Measurements from ENCODE around the gene SIAH3. TPM values are rescaled to one million over a fixed set of nuclear protein-coding genes. Genes with fewer than 3 reads are reported as not detected.

SIAH3 gene
- total and polyA plus RNA-seq, 9 of the 15 experiments (the other 6 are each of a cell fraction or from before 2014, with no cell fraction given): not detected

- no peak for ATAC-seq
- H3K4me1 ChIP-seq (replicated peaks in 1 of 2; ENCODE audit: control insufficient read depth in 2 of 2, insufficient read depth in 2 of 2, low read length in 2 of 2): no peaks in the 10 kb centered on the region
- no peak for FAIRE-seq
- H3K36me3 ChIP-seq (ENCODE audit: control insufficient read depth, insufficient read depth, low read length): no peaks in the 10 kb centered on the region
- no peaks in the 10 kb centered on the region for H4K20me1 ChIP-seq (replicated peaks; ENCODE audit: control insufficient read depth, insufficient read depth, low read length)
- H3K27ac ChIP-seq (ENCODE audit: extremely low read depth, low read depth, low read length): no peak overlapping the region
- no peak overlapping the region for H3K4me2 ChIP-seq (ENCODE audit: insufficient read depth, low read length)
- 0% methylated on average over 4 of the region's 4 CpGs for WGBS (ENCODE audit: insufficient coverage, low coverage, missing lambda C conversion rate)
- no peak overlapping the region for H3K9ac ChIP-seq (ENCODE audit: insufficient read depth in 1 of 2, low read depth in 2 of 2, low read length in 2 of 2)
- in situ Hi-C loops (cut with MboI): no loop called here
- ChIA-PET CTCF (ENCODE audit: low intra/inter-chr PET ratio) (no interaction called here), POLR2A (interaction anchor here (0.6 kb wide), 1 partner anchor 154 kb away, joined by 4 read pairs; no protein-coding TSS in a partner anchor)
- H3K9me3 ChIP-seq (replicated peaks; ENCODE audit: control insufficient read depth, insufficient read depth, low read depth, low read length): no peaks in the 10 kb centered on the region
- DNase-seq (ENCODE audit: extremely low read depth in 1 of 4, low spot score in 3 of 4): no peak
- intact Hi-C loops (cut with micrococcal nuclease): no loop called here
- no peak overlapping the region for H3K4me3 ChIP-seq
- H2AFZ ChIP-seq (ENCODE audit: low read depth, low read length): no peak overlapping the region
- H3K27me3 ChIP-seq (ENCODE audit: control insufficient read depth in 2 of 2, insufficient read depth in 2 of 2, low read length in 2 of 2): 0 out of 5 replicates have a peak, but pooled peaks cover 0 to 2% of the 10 kb centered on the region in 2 experiments
- no peaks in the 10 kb centered on the region for H3K79me2 ChIP-seq (ENCODE audit: control insufficient read depth, insufficient read depth, low read length)
- no peaks in the 10 kb centered on the region for H3K9me1 ChIP-seq (ENCODE audit: control insufficient read depth, insufficient read depth, low read length)
- TF ChIP-seq MNT (conservative IDR thresholded peaks at IDR 0.05): no peak
- no TSS peak for BruUV-seq (replicated peaks)
Observed at GRCh38 chr13:45768656-45769479, 82.7 kb downstream of the SIAH3 start.

DNA sequence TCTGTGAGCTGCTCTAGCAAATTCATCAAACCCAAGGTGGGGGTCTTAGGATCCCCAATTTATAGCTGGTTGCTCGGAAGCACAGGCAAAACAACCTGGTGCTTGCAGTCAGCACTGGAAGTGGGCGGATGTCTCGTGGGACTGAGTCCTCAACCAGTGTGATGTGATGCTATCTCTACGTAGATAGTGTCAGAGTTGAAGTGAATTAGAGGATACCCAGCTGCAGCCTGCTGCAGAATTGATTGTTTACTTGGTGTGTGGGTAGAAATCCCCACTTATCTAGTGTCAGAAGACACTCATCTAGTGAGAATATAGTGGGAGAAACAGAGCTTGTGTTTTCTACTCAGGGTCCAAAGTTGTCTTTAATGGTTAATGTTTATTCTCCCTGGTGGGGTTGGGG is 86.1 kb downstream of the SIAH3 start:
- Histone ChIP-seq H3K4me3 (no peak overlapping the region), H3K9me1 (ENCODE audit: control insufficient read depth, insufficient read depth, low read length) (no peaks in the 10 kb centered on the region), H3K79me2 (ENCODE audit: control insufficient read depth, insufficient read depth, low read length) (no peaks in the 10 kb centered on the region), H4K20me1 (replicated peaks; ENCODE audit: control insufficient read depth, insufficient read depth, low read length) (no peaks in the 10 kb centered on the region), H3K4me1 (replicated peaks in 1 of 2; ENCODE audit: control insufficient read depth in 2 of 2, insufficient read depth in 2 of 2, low read length in 2 of 2) (no peaks in the 10 kb centered on the region), H3K27ac (ENCODE audit: extremely low read depth, low read depth, low read length) (no peak overlapping the region), H3K9ac (ENCODE audit: insufficient read depth in 1 of 2, low read depth in 2 of 2, low read length in 2 of 2) (no peak overlapping the region), H3K36me3 (ENCODE audit: control insufficient read depth, insufficient read depth, low read length) (no peaks in the 10 kb centered on the region), H2AFZ (ENCODE audit: low read depth, low read length) (no peak overlapping the region), H3K27me3 (ENCODE audit: control insufficient read depth in 2 of 2, insufficient read depth in 2 of 2, low read length in 2 of 2) (0 out of 5 replicates have a peak, but pooled peaks cover 0 to 2% of the 10 kb centered on the region in 2 experiments), H3K4me2 (ENCODE audit: insufficient read depth, low read length) (no peak overlapping the region), H3K9me3 (replicated peaks; ENCODE audit: control insufficient read depth, insufficient read depth, low read depth, low read length) (no peaks in the 10 kb centered on the region)
- DNase-seq (ENCODE audit: extremely low read depth in 1 of 4, low spot score in 3 of 4): no peak
- ATAC-seq: no peak
- FAIRE-seq: no peak
- CTCF ChIA-PET (ENCODE audit: low intra/inter-chr PET ratio): no interaction called here
- POLR2A ChIA-PET: no interaction called here
- 3% methylated on average over 4 of the region's 4 CpGs for WGBS (ENCODE audit: insufficient coverage, low coverage, missing lambda C conversion rate)
- no TSS peak for BruUV-seq (replicated peaks)
- intact Hi-C loops (cut with micrococcal nuclease) (no loop called here), in situ Hi-C loops (cut with MboI) (no loop called here)
- TF ChIP-seq DACH1 (IDR thresholded peaks at IDR 0.05; ENCODE audit: partially characterized antibody) (no peak), NR1H2 (CRISPR knock-in tag; IDR thresholded peaks at IDR 0.05) (no peak), SLC30A9 (CRISPR knock-in tag; IDR thresholded peaks at IDR 0.05) (no peak), ZNF282 (CRISPR knock-in tag; IDR thresholded peaks at IDR 0.05) (no peak), JUN (IDR thresholded peaks at IDR 0.05; ENCODE audit: borderline replicate concordance, low read depth, low read length) (no peak), JUN (CRISPR knock-in tag; IDR thresholded peaks at IDR 0.05; ENCODE audit: borderline replicate concordance) (no peak), KDM5B (IDR thresholded peaks at IDR 0.05; ENCODE audit: insufficient replicate concordance, low read depth, low read length) (no peak), TAF7 (tag; IDR thresholded peaks at IDR 0.05) (no peak), KLF10 (CRISPR knock-in tag; IDR thresholded peaks at IDR 0.05) (no peak), L3MBTL2 (IDR thresholded peaks at IDR 0.05) (no peak), PHB2 (IDR thresholded peaks at IDR 0.05; ENCODE audit: low read depth) (no peak), CAMTA2 (CRISPR knock-in tag; conservative IDR thresholded peaks at IDR 0.05) (no peak), GTF2F1 (IDR thresholded peaks at IDR 0.05; ENCODE audit: low read depth, low read length) (no peak)
- TF ChIP-seq, protein P1, sequence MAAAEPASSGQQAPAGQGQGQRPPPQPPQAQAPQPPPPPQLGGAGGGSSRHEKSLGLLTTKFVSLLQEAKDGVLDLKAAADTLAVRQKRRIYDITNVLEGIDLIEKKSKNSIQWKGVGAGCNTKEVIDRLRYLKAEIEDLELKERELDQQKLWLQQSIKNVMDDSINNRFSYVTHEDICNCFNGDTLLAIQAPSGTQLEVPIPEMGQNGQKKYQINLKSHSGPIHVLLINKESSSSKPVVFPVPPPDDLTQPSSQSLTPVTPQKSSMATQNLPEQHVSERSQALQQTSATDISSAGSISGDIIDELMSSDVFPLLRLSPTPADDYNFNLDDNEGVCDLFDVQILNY (CRISPR knock-in tag; IDR thresholded peaks at IDR 0.05): no peak
